Measurements from ENCODE around the gene SCYL1. TPM values are rescaled to one million over a fixed set of nuclear protein-coding genes. Genes with fewer than 3 reads are reported as not detected.

The SCYL1 gene
- polyA plus RNA-seq, 3 donors: 60.9 to 68.7 (median 65.3) TPM

- DNase-seq (ENCODE audit: low read depth in 3 of 3, low spot score in 2 of 3): peak in 1 of 3 donors; percentile 39
Observed at GRCh38 chr11:65492637-65493366, 32.1 kb upstream of the SCYL1 start.

- no peak for DNase-seq (ENCODE audit: low read depth in 3 of 3, low spot score in 2 of 3)
Observed at GRCh38 chr11:65493367-65494176, 31.3 kb upstream of the SCYL1 start.

DNA sequence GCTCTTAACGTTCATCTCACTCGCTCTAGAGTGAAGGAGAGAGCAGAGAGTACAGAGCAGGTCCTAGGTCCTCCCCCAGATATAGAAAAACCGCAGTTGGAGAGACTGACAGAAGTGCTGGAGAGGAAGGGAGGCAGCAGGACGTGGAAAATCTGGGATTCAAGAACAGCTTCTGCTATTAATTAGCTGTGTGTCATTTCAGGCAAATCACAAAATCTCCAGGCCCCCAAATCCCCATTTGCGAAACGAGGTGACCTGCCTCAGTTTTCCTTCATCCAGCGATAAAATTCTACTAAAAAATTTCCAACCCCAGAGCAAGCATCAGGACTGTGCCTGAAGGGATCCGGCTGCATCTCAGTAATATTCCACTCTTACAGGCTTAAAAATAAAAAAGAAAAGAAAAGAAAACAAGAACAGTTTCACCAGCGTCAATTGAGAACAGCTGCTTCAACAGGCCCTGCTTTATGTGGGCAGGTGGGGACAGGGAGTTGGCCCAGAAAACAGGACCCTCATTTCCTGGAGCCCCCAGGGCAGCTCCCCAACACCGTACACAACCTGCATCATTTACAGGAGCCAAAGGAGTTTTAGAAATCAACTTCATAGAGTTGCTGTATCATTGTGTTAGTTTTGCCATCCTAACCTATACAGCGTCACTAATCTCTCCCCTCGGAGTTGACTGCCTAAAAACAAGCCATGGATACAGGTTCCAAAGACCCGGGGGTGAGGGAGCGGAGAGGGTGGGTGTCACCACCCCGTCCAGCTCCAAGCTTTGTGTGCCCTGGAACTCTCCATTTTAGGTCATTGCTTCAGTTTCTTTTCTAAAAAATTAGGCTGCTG, 28.4 kb upstream of the SCYL1 start:
- DNase-seq (ENCODE audit: low read depth in 3 of 3, low spot score in 2 of 3): no peak

DNA sequence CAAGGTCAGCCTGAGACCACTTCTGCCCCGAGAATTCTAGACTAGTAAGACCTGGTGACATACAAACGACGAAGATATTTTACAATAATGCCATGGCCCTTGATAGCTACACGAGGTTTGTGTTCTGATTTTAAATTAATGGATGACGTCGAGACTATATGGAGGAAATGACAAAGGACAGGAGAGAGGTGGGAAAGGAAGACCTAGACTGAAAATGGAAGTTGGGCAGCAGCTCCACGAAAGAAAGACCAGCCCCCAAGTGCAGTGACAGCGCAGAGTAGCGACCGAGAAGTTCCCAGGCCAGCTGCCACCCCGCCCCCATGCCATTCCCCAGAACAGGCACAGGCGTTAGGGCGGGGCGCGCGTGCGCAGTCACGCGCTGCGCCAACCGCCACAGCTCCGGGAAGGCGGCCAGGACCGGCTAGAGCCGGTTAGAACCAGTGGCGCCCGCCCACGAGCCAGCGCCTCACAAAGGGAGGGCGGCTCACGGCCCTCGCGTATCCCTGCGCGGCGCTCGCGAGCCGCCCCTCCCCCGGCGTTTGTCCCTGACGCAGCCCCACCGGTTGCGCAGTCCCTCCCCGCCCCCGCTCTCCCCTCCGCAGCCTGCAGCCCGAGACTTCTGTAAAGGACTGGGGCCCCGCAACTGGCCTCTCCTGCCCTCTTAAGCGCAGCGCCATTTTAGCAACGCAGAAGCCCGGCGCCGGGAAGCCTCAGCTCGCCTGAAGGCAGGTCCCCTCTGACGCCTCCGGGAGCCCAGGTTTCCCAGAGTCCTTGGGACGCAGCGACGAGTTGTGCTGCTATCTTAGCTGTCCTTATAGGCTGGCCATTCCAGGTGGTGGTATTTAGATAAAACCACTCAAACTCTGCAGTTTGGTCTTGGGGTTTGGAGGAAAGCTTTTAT, 27.5 kb upstream of the SCYL1 start:
- DNase-seq (ENCODE audit: low read depth in 3 of 3, low spot score in 2 of 3): peak; percentile 94 to 97 (median 96)

DNA sequence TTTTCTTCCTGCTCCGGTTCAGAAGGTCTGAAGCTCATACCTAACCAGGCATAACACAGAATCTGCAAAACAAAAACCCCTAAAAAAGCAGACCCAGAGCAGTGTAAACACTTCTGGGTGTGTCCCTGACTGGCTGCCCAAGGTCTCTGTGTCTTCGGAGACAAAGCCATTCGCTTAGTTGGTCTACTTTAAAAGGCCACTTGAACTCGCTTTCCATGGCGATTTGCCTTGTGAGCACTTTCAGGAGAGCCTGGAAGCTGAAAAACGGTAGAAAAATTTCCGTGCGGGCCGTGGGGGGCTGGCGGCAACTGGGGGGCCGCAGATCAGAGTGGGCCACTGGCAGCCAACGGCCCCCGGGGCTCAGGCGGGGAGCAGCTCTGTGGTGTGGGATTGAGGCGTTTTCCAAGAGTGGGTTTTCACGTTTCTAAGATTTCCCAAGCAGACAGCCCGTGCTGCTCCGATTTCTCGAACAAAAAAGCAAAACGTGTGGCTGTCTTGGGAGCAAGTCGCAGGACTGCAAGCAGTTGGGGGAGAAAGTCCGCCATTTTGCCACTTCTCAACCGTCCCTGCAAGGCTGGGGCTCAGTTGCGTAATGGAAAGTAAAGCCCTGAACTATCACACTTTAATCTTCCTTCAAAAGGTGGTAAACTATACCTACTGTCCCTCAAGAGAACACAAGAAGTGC, 26.7 kb upstream of the SCYL1 start:
- DNase-seq (ENCODE audit: low read depth in 3 of 3, low spot score in 2 of 3): peak in 1 of 3 donors; percentile 71

DNA sequence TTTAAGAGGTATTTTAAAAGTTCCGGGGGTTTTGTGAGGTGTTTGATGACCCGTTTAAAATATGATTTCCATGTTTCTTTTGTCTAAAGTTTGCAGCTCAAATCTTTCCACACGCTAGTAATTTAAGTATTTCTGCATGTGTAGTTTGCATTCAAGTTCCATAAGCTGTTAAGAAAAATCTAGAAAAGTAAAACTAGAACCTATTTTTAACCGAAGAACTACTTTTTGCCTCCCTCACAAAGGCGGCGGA, 26.2 kb upstream of the SCYL1 start:
- DNase-seq (ENCODE audit: low read depth in 3 of 3, low spot score in 2 of 3): peak in 1 of 3 donors; percentile 51

DNA sequence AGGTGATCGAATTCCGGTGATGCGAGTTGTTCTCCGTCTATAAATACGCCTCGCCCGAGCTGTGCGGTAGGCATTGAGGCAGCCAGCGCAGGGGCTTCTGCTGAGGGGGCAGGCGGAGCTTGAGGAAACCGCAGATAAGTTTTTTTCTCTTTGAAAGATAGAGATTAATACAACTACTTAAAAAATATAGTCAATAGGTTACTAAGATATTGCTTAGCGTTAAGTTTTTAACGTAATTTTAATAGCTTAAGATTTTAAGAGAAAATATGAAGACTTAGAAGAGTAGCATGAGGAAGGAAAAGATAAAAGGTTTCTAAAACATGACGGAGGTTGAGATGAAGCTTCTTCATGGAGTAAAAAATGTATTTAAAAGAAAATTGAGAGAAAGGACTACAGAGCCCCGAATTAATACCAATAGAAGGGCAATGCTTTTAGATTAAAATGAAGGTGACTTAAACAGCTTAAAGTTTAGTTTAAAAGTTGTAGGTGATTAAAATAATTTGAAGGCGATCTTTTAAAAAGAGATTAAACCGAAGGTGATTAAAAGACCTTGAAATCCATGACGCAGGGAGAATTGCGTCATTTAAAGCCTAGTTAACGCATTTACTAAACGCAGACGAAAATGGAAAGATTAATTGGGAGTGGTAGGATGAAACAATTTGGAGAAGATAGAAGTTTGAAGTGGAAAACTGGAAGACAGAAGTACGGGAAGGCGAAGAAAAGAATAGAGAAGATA, 25.7 kb upstream of the SCYL1 start, which contains the start of gene MALAT1:
TSS of gene MALAT1 (plus strand) at position 69 of the 736 bp plus-strand sequence.
- DNase-seq (ENCODE audit: low read depth in 3 of 3, low spot score in 2 of 3): peak; percentile 94 to 95 (median 95)

- no peak for DNase-seq (ENCODE audit: low read depth in 3 of 3, low spot score in 2 of 3)
Observed at GRCh38 chr11:65499713-65500386, 25.0 kb upstream of the SCYL1 start.

DNA sequence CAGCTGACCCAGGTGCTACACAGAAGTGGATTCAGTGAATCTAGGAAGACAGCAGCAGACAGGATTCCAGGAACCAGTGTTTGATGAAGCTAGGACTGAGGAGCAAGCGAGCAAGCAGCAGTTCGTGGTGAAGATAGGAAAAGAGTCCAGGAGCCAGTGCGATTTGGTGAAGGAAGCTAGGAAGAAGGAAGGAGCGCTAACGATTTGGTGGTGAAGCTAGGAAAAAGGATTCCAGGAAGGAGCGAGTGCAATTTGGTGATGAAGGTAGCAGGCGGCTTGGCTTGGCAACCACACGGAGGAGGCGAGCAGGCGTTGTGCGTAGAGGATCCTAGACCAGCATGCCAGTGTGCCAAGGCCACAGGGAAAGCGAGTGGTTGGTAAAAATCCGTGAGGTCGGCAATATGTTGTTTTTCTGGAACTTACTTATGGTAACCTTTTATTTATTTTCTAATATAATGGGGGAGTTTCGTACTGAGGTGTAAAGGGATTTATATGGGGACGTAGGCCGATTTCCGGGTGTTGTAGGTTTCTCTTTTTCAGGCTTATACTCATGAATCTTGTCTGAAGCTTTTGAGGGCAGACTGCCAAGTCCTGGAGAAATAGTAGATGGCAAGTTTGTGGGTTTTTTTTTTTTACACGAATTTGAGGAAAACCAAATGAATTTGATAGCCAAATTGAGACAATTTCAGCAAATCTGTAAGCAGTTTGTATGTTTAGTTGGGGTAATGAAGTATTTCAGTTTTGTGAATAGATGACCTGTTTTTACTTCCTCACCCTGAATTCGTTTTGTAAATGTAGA, 24.3 kb upstream of the SCYL1 start:
- DNase-seq (ENCODE audit: low read depth in 3 of 3, low spot score in 2 of 3): no peak

- no peak for DNase-seq (ENCODE audit: low read depth in 3 of 3, low spot score in 2 of 3)
Observed at GRCh38 chr11:65501186-65501471, 23.8 kb upstream of the SCYL1 start.

DNA sequence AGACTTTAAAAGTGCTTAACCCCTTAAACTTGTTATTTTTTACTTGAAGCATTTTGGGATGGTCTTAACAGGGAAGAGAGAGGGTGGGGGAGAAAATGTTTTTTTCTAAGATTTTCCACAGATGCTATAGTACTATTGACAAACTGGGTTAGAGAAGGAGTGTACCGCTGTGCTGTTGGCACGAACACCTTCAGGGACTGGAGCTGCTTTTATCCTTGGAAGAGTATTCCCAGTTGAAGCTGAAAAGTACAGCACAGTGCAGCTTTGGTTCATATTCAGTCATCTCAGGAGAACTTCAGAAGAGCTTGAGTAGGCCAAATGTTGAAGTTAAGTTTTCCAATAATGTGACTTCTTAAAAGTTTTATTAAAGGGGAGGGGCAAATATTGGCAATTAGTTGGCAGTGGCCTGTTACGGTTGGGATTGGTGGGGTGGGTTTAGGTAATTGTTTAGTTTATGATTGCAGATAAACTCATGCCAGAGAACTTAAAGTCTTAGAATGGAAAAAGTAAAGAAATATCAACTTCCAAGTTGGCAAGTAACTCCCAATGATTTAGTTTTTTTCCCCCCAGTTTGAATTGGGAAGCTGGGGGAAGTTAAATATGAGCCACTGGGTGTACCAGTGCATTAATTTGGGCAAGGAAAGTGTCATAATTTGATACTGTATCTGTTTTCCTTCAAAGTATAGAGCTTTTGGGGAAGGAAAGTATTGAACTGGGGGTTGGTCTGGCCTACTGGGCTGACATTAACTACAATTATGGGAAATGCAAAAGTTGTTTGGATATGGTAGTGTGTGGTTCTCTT, 23.2 kb upstream of the SCYL1 start:
- DNase-seq (ENCODE audit: low read depth in 3 of 3, low spot score in 2 of 3): no peak

DNA sequence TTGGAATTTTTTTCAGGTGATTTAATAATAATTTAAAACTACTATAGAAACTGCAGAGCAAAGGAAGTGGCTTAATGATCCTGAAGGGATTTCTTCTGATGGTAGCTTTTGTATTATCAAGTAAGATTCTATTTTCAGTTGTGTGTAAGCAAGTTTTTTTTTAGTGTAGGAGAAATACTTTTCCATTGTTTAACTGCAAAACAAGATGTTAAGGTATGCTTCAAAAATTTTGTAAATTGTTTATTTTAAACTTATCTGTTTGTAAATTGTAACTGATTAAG, 22.7 kb upstream of the SCYL1 start:
- no peak for DNase-seq (ENCODE audit: low read depth in 3 of 3, low spot score in 2 of 3)

GRCh38 chr11:65502555-65503367, 22.1 kb upstream of the SCYL1 start:
- no peak for DNase-seq (ENCODE audit: low read depth in 3 of 3, low spot score in 2 of 3)

GRCh38 chr11:65503368-65503948, 21.4 kb upstream of the SCYL1 start:
- peak in 1 of 3 donors; percentile 35 for DNase-seq (ENCODE audit: low read depth in 3 of 3, low spot score in 2 of 3)

- DNase-seq (ENCODE audit: low read depth in 3 of 3, low spot score in 2 of 3): peak in 2 of 3 donors; percentile 60 to 71
Observed at GRCh38 chr11:65503949-65504673, 20.8 kb upstream of the SCYL1 start.
